HL-60/S4 treated with retinoic acid at 250 ng/mL for 4 days and 3 days (cell line): Measurements from ENCODE around the gene POLN.

Experiments used
- in situ Hi-C: fragments of 300-500 bp; cut with MboI; formaldehyde crosslinking; loops from 2 replicates; pipeline ENCODE4 v1.7.0; 2022; ENCODE audit warnings: low sequenced_read_pairs

Gene POLN

GRCh38 chr4:2073808-2074481, 168.0 kb downstream of the POLN start:
- in situ Hi-C loops, result no loop called here

GRCh38 chr4:2072971-2073807, 168.7 kb downstream of the POLN start:
- in situ Hi-C loops, result no loop called here

- in situ Hi-C loops, result no loop called here
Observed at GRCh38 chr4:2071912-2072867, 169.7 kb downstream of the POLN start.

- in situ Hi-C loops, result no loop called here
Observed at GRCh38 chr4:2071252-2071911, 170.5 kb downstream of the POLN start.

- in situ Hi-C loops, result no loop called here
Observed at GRCh38 chr4:2070421-2071251, 171.3 kb downstream of the POLN start.

- in situ Hi-C loops, result no loop called here
Observed at GRCh38 chr4:2069986-2070385, 171.9 kb downstream of the POLN start.

GRCh38 chr4:2069161-2069971, 172.6 kb downstream of the POLN start:
- in situ Hi-C loops, result no loop called here

GRCh38 chr4:2068566-2068965, 173.4 kb downstream of the POLN start:
- in situ Hi-C loops, result no loop called here

- in situ Hi-C loops, result no loop called here
Observed at GRCh38 chr4:2068198-2068470, 173.8 kb downstream of the POLN start.

GRCh38 chr4:2067446-2068197, 174.3 kb downstream of the POLN start:
- in situ Hi-C loops, result no loop called here

- in situ Hi-C loops, result no loop called here
Observed at GRCh38 chr4:2066571-2067445, 175.1 kb downstream of the POLN start.

- in situ Hi-C loops, result no loop called here
Observed at GRCh38 chr4:2066011-2066551, 175.8 kb downstream of the POLN start.

GRCh38 chr4:2065106-2065930, 176.6 kb downstream of the POLN start:
- in situ Hi-C loops, result no loop called here

GRCh38 chr4:2064276-2064991, 177.5 kb downstream of the POLN start:
- in situ Hi-C loops, result no loop called here

- in situ Hi-C loops, result no loop called here
Observed at GRCh38 chr4:2063557-2064275, 178.2 kb downstream of the POLN start.
